Fibroblast of villous mesenchyme (primary cell): ENCODE measurements around the gene JDP2. TPM values are rescaled to one million over a fixed set of nuclear protein-coding genes. Genes with fewer than 3 reads are reported as not detected.

ENCODE experiments used
- DNase-seq: peaks from one replicate; pipeline ENCODE4 v3.0.0-alpha.2; 2010; ENCODE audit warnings: low read depth
- H3K4me3 ChIP-seq: 2 replicates; pipeline ENCODE4 v1.5.1; 2011; ENCODE audit warnings: low read depth, mild to moderate bottlenecking, low read length
- total RNA-seq: library from RNA; depleted of rRNA; stranded (reverse); fragments of >200 nt; gene quantifications from 2 replicates; pipeline ENCODE4 v1.2.3, GENCODE V29; 2012
- TF ChIP-seq, protein P1 (sequence below): IDR thresholded peaks from 2 replicates; pipeline ENCODE4 v1.5.1; 2012; ENCODE audit warnings: low read depth, mild to moderate bottlenecking, low read length; ENCODE audit not compliant: insufficient read depth

JDP2 gene
- total RNA-seq, 1 donor, result 51.4 TPM

- TF ChIP-seq, protein P1, sequence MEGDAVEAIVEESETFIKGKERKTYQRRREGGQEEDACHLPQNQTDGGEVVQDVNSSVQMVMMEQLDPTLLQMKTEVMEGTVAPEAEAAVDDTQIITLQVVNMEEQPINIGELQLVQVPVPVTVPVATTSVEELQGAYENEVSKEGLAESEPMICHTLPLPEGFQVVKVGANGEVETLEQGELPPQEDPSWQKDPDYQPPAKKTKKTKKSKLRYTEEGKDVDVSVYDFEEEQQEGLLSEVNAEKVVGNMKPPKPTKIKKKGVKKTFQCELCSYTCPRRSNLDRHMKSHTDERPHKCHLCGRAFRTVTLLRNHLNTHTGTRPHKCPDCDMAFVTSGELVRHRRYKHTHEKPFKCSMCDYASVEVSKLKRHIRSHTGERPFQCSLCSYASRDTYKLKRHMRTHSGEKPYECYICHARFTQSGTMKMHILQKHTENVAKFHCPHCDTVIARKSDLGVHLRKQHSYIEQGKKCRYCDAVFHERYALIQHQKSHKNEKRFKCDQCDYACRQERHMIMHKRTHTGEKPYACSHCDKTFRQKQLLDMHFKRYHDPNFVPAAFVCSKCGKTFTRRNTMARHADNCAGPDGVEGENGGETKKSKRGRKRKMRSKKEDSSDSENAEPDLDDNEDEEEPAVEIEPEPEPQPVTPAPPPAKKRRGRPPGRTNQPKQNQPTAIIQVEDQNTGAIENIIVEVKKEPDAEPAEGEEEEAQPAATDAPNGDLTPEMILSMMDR, result no peak
- H3K4me3 ChIP-seq, result no peak overlapping the region
- no peak for DNase-seq
Observed at GRCh38 chr14:75461755-75462349, 34.0 kb downstream of the JDP2 start.

GRCh38 chr14:75464626-75465025 is 36.8 kb downstream of the JDP2 start:
- TF ChIP-seq, protein P1, result no peak
- DNase-seq, result no peak
- H3K4me3 ChIP-seq, result no peak overlapping the region

DNA sequence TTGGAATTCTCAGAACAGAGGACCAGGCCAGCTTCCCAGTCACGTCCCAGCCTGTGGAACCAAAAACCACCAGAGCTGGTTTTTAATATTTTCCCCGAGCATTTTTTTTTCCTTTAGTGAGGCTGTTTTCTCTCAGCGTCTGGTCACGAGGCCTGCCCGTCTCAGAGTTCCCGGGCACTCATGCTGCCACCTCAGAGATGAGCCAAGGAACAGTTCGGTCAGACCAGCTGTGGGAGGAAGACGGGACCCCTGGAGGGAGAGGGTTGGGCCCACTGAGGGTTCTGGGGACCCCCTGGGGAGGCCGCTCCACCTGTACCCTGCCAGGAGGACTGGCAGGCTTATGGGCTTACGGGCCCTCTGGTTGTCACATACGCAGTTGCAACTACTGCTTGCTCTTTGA is 39.9 kb downstream of the JDP2 start:
- H3K4me3 ChIP-seq, result no peak overlapping the region
- TF ChIP-seq, protein P1, result no peak
- no peak for DNase-seq

DNA sequence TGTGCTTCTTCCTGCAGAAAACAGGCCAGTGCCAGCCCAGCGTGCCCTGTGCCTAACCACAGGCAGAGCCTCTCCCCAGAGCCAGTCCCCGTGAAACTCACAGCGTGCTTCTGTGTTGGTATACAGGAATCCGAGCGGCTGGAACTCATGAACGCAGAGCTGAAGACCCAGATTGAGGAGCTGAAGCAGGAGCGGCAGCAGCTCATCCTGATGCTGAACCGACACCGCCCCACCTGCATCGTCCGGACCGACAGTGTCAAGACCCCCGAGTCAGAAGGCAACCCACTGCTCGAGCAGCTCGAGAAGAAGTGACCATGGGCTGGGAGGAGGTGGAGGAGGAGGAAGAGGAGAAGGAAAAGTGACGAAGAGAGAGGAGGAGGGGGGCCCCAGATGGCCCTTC is 41.3 kb downstream of the JDP2 start:
- no peak overlapping the region for H3K4me3 ChIP-seq
- no peak for DNase-seq
- TF ChIP-seq, protein P1, result no peak

- DNase-seq, result no peak
- TF ChIP-seq, protein P1, result no peak
- H3K4me3 ChIP-seq, result no peak overlapping the region
Observed at GRCh38 chr14:75469606-75470237, 41.9 kb downstream of the JDP2 start.

DNA sequence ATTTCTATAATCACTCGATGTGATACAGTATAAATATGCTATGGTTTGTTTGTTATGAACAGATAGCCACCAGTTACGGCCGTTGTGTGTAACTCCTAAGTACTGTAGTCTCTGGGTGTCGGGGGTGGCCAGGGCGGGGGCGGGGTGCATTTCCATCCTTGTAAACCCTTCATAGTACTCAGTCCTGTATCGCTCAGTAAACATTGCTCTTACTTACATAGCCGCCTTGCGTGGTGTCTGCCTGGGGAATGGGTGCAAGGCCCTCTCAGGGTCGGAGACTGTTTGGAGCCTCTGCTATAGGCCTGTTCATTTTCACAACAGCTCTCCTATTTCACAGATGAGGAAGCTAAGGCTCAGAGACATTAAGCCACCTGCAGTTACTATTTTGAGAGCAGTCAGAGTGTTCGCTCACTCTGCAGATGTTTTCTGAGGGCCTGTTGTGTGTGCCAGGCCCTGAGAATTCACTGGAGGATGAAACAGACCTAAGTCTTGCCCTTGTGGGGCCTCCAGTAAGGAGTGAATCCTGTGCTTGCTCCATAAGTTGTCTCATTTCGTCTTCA is 42.5 kb downstream of the JDP2 start:
- TF ChIP-seq, protein P1, result no peak
- no peak for DNase-seq
- H3K4me3 ChIP-seq, result no peak overlapping the region
